NOMO-1 treated with DMSO at 0.1 percent for 48 hours (cell line): ENCODE data around the gene ALDH7A1.

Source experiments
- DNase-seq: peaks from one replicate; lab custom pipeline; 2025; ENCODE audit not compliant: unreplicated experiment; lab: John Stamatoyannopoulos, UW

ALDH7A1 gene

GRCh38 chr5:126511961-126512360, 83.1 kb downstream of the ALDH7A1 start:
- no peak for DNase-seq

- DNase-seq: no peak
Measured at GRCh38 chr5:126509339-126509738, 85.7 kb downstream of the ALDH7A1 start.

- peak; percentile 54 for DNase-seq
Measured at GRCh38 chr5:126508962-126509279, 86.1 kb downstream of the ALDH7A1 start.

- DNase-seq: peak; percentile 54
Measured at GRCh38 chr5:126508251-126508961, 86.6 kb downstream of the ALDH7A1 start.

- no peak for DNase-seq
Measured at GRCh38 chr5:126506079-126506478, 88.9 kb downstream of the ALDH7A1 start.

GRCh38 chr5:126503602-126504104, 91.4 kb downstream of the ALDH7A1 start:
- DNase-seq: no peak

GRCh38 chr5:126501448-126501847, 93.6 kb downstream of the ALDH7A1 start:
- DNase-seq: no peak

GRCh38 chr5:126499853-126500342, 95.1 kb downstream of the ALDH7A1 start:
- DNase-seq: peak; percentile 64

- DNase-seq: no peak
Measured at GRCh38 chr5:126499278-126499677, 95.7 kb downstream of the ALDH7A1 start.

- DNase-seq: no peak
Measured at GRCh38 chr5:126497506-126497905, 97.5 kb downstream of the ALDH7A1 start.

GRCh38 chr5:126494393-126494792, 100.6 kb downstream of the ALDH7A1 start:
- DNase-seq: no peak

- no peak for DNase-seq
Measured at GRCh38 chr5:126492939-126493338, 102.1 kb downstream of the ALDH7A1 start.

- DNase-seq: no peak
Measured at GRCh38 chr5:126490167-126490940, 104.7 kb downstream of the ALDH7A1 start.

- no peak for DNase-seq
Measured at GRCh38 chr5:126488443-126489065, 106.5 kb downstream of the ALDH7A1 start.

GRCh38 chr5:126487596-126487995, 107.4 kb downstream of the ALDH7A1 start:
- DNase-seq: no peak

GRCh38 chr5:126486332-126486731, 108.7 kb downstream of the ALDH7A1 start:
- DNase-seq: no peak

GRCh38 chr5:126484253-126484652, 110.8 kb downstream of the ALDH7A1 start:
- no peak for DNase-seq

GRCh38 chr5:126483156-126483555, 111.9 kb downstream of the ALDH7A1 start:
- no peak for DNase-seq

- DNase-seq: no peak
Measured at GRCh38 chr5:126482591-126482990, 112.4 kb downstream of the ALDH7A1 start.

GRCh38 chr5:126481243-126481642, 113.8 kb downstream of the ALDH7A1 start:
- DNase-seq: no peak
